ENCODE data around the gene DNAH3. TPM values are rescaled to one million over a fixed set of nuclear protein-coding genes. Genes with fewer than 3 reads are reported as not detected.
"Not testable (repeated sequence)": the region's sequence is repeated elsewhere in the genome, so short reads cannot be mapped to it uniquely, and the experiment has no call there.

Gene DNAH3, protein sequence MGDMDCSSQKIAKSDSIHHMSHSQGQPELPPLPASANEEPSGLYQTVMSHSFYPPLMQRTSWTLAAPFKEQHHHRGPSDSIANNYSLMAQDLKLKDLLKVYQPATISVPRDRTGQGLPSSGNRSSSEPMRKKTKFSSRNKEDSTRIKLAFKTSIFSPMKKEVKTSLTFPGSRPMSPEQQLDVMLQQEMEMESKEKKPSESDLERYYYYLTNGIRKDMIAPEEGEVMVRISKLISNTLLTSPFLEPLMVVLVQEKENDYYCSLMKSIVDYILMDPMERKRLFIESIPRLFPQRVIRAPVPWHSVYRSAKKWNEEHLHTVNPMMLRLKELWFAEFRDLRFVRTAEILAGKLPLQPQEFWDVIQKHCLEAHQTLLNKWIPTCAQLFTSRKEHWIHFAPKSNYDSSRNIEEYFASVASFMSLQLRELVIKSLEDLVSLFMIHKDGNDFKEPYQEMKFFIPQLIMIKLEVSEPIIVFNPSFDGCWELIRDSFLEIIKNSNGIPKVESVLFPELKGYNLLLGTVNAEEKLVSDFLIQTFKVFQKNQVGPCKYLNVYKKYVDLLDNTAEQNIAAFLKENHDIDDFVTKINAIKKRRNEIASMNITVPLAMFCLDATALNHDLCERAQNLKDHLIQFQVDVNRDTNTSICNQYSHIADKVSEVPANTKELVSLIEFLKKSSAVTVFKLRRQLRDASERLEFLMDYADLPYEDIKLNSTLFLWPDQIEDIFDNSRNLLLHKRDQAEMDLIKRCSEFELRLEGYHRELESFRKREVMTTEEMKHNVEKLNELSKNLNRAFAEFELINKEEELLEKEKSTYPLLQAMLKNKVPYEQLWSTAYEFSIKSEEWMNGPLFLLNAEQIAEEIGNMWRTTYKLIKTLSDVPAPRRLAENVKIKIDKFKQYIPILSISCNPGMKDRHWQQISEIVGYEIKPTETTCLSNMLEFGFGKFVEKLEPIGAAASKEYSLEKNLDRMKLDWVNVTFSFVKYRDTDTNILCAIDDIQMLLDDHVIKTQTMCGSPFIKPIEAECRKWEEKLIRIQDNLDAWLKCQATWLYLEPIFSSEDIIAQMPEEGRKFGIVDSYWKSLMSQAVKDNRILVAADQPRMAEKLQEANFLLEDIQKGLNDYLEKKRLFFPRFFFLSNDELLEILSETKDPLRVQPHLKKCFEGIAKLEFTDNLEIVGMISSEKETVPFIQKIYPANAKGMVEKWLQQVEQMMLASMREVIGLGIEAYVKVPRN (N-terminal part only)
- total RNA-seq (2014; rRNA removed; shearing (Covaris generic)) = under 0.01 TPM in 1 of 2 replicates, not detected in the other

DNA sequence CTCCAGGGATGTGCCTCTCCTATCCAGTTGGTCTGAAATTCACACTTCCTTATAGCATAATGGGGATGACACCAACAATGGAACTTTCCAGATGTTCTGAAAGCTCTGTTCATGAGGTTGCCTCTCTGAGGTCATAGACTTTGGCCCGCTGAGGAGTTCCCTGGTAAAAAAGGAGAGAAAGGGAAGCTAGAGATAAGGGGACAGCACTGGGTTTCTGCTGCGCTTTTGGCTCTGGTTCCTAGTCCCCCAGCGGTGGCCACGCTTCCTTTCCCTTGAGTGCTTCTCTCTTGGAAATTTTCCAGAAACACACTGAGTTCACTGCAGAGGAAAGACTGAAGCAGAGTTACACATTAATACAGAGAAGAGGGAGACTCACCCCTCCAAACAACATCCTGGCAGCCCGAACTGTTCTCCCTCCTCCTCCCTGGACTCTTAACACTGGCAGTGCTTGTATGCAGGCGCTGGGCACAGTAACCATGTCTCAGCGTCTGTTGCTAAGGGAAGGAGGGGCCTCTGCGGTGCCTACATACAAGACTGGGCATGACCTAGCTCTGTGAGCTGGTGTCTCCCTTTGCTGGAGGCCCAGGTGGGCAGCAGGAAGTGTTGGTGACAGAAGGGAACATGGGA lies at the start of gene DNAH3:
Gene DNAH3 (minus strand): TSS at position 472 of the 627 bp plus-strand sequence. CDS start 527 bp downstream, outside the sequence.
- DNase-seq (ENCODE audit: low read depth) = no peak

DNA sequence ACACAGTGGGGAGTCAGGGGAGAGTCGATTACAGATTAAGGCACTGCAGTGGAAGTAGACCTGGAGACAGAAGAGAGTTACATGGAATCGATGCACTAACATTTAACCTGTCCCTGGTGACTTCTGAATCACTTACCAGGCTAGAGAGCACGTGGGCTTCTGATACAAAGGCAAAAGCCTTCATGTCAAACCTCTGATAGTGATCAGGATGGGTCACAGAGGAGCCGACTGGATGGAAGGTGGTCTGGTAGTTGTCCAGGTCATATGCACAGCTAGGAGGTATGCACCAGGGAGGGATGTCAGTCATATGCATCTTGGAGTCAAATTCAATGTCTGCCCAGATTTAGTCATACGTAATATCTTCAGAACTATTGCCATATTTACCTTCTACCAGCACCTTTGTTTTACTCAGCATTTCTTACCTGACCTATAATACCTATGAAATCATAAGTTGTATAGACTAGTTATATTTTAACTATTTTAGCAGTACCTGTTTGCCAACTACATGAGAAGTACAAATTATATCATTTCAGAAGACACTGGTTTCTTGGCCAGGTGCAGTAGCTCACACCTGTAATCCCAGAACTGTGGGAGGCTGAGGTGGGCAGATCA lies 49.1 kb upstream of the DNAH3 start:
- no peak for DNase-seq (ENCODE audit: low read depth)

DNA sequence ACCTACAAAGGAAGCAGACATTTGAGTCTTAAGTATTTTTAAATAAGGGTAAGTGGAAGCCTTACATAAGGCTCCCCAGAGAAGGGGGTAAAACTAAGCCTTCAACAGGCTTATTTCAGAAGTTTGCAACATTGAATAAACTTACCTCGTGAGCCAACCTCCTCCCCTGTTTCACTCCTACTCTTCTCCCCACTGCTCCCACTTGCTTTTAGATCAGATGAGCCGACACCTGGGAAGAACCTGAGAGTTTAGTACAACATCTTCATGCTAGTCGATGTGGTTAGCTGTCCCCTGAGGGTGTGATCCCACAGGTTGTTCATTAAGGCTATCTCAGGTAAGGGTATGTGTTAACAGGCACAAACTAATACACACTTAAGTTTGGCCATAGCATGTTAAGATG lies 47.0 kb upstream of the DNAH3 start:
- no peak for DNase-seq (ENCODE audit: low read depth)

GRCh38 chr16:21197112-21197511 lies 46.5 kb upstream of the DNAH3 start:
- DNase-seq (ENCODE audit: low read depth) = no peak

DNA sequence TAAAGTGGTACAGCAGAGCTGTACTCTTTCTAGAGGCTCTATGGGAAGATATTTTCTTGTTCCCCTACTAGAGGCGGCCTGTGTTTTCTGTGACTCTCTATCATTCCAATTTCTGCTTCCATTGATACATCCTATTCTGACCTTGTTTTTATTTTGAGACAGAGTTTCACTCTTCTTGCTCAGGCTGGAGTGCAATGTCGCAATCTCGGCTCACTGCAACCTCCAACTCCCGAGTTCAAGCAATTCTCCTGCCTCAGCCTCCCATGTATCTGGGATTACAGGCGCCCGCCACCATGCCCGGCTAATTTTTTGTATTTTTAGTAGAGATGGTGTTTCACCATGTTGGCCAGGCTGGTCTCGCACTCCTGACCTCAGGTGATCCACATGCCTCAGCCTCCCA lies 44.7 kb upstream of the DNAH3 start:
- DNase-seq (ENCODE audit: low read depth) = not testable (repeated sequence)

GRCh38 chr16:21194771-21195301 lies 44.2 kb upstream of the DNAH3 start:
- peak; percentile 4 for DNase-seq (ENCODE audit: low read depth)

- no peak for DNase-seq (ENCODE audit: low read depth)
Observed at GRCh38 chr16:21192991-21193390, 42.3 kb upstream of the DNAH3 start.

DNA sequence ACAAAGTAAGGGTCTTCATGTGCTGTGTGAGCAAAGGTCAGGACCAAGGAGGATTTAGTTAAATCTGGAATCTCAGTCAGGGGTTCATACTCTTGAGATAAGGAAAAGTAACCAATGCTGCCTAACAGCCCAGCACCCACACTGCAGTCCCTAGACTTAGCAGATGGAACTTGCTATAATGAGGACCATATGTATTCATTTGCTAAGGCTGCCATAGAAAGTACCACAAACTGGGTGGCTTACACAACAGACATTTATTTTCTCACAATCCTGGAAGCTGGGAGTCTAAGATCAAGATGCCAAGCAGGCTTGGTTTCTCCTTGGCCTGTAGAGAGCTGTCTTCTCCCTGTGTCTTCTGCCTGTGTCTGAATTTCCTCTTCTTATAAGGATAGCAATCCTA lies 40.0 kb upstream of the DNAH3 start:
- peak; percentile 65 for DNase-seq (ENCODE audit: low read depth)

GRCh38 chr16:21190013-21190412 lies 39.4 kb upstream of the DNAH3 start:
- DNase-seq (ENCODE audit: low read depth) = no peak

DNA sequence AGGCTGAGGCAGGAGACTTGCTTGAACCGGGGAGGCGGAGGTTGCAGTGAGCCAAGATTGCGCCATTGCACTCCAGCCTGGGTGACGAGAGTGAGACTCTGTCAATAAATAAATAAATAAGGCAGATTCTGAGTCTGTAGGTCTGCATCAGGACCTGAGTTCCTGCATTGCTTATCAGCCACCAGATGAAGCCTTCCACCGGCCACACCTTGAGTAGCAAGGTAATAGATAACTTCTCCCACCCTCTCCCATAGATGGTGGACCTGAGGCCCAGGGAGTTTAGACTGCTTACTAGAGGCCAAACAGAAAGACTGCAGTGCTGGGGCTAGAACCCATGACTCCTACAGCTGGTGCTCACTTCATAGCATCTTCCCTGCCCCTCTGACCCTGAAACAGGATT lies 38.7 kb upstream of the DNAH3 start:
- DNase-seq (ENCODE audit: low read depth) = no peak

- DNase-seq (ENCODE audit: low read depth) = peak; percentile 47
Observed at GRCh38 chr16:21186326-21186691, 35.7 kb upstream of the DNAH3 start.

GRCh38 chr16:21185659-21186325 lies 35.1 kb upstream of the DNAH3 start:
- DNase-seq (ENCODE audit: low read depth) = no peak

DNA sequence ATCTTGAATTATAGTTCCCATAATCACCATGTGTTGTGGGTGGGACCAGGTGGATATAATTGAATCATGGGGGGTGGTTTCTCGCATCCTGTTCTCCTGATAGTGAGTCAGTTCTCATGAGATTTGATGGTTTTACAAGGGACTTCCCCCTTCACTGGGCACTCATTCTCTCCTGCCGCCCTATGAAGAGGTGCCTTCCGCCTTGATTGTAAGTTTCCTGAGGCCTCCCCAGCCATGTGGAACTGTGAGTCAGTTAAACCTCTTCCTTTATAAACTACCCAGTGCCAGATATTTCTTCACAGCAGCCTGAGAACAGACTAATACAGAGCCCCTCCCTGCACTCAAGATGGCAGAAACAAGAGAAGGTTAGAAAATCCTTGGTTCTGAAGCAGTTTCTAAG lies 34.2 kb upstream of the DNAH3 start:
- peak; percentile 45 for DNase-seq (ENCODE audit: low read depth)

DNA sequence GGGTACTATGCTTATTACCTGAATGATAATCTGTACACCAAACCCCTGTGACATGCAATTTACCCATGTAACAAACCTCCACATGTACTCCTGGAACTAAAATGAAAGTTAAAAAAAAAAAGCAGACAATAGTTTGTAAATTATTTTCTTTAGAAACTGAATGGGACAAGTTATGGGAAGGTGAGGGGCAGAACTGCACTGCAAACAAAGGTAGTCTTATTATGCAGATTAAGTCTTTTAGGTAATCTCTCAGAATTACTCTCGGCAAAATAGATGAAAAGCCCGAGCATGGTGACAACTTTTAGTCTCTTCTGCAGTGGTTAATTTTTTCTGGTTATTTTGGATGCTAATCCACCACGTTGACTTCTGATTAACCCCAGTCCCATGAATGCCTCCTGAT lies 33.3 kb upstream of the DNAH3 start:
- no peak for DNase-seq (ENCODE audit: low read depth)

- no peak for DNase-seq (ENCODE audit: low read depth)
Observed at GRCh38 chr16:21179983-21180365, 29.3 kb upstream of the DNAH3 start.

GRCh38 chr16:21179126-21179982 lies 28.7 kb upstream of the DNAH3 start:
- no peak for DNase-seq (ENCODE audit: low read depth)

DNA sequence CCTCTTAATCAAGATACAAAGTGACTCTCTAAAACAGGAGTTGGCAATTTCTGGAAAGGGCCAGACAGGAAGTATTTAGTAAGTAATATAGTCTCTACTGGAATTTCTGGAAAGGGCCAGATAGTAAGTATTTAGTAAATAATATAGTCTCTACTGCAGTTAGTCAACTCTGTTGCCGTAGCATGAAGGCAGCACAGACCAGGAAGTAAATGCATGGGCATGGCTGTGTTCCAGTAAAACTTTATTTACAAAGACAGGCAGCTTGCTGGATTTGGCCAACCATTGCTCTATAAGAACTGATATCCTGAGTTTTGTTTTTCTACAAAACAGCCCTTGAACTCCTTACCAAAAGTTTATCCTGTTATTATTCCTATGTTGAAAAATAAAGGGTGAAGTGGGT lies 24.8 kb upstream of the DNAH3 start:
- DNase-seq (ENCODE audit: low read depth) = no peak

DNA sequence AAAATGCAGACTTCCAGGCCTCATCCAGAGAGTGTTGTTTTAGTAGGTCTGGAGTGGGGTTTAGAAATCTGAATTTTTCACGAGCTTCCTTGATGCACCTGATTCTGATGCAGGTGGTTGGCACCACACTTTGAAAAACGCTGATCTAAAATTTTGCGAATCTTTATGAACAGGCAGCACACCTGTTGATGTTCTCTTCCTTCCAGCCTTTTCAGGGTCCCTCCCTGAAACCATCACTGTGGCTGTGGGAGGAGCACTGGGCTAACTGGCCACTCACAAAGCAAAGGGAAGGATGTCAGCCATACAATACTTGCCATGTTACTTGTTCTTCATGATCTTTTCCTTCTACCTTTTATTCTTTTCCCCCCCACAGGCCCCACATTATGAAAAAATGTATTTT lies 22.0 kb upstream of the DNAH3 start:
- no peak for DNase-seq (ENCODE audit: low read depth)

DNA sequence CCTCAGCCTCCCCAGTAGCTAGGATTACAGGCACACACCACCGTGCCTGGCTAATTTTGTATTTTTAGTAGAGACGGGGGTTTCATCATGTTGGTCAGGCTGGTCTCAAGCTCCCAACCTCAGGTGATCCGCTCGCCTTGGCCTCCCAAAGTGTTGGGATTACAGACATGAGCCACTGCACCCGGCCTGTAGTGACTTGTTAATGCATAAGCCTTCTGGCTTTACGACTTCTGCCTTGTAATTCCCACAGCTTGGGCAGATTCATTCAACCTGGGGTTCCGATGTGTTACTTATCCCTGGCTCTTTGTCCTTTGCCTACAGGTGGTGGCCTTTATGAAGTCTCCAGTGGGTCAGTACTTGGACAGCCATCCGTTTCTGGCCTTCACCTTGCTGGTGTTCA lies 19.5 kb upstream of the DNAH3 start:
- DNase-seq (ENCODE audit: low read depth) = not testable (repeated sequence)
